ENCODE results near the gene SLC6A18.

Gene SLC6A18

GRCh38 chr5:1225081-1225480 lies at the start of gene SLC6A18:
SLC6A18 (plus strand) TSS chr5:1225381; CDS start chr5:1225478, 97 bp downstream.
- FAIRE-seq: no peak
- no peak for DNase-seq (ENCODE audit: insufficient read length, low spot score)

- DNase-seq (ENCODE audit: insufficient read length, low spot score) (no peak), FAIRE-seq (no peak)
Observed at GRCh38 chr5:1175801-1176472, 49.2 kb upstream of the SLC6A18 start.

- DNase-seq (ENCODE audit: insufficient read length, low spot score) (no peak), FAIRE-seq (no peak)
Observed at GRCh38 chr5:1176473-1177391, 48.4 kb upstream of the SLC6A18 start.

GRCh38 chr5:1177826-1178528 lies 47.2 kb upstream of the SLC6A18 start:
- DNase-seq (ENCODE audit: insufficient read length, low spot score) (no peak), FAIRE-seq (no peak)

- FAIRE-seq (no peak), DNase-seq (ENCODE audit: insufficient read length, low spot score) (no peak)
Observed at GRCh38 chr5:1178529-1179382, 46.4 kb upstream of the SLC6A18 start.

- DNase-seq (ENCODE audit: insufficient read length, low spot score) (no peak), FAIRE-seq (no peak)
Observed at GRCh38 chr5:1179383-1179715, 45.8 kb upstream of the SLC6A18 start.

- DNase-seq (ENCODE audit: insufficient read length, low spot score): no peak
Observed at GRCh38 chr5:1180096-1180495, 45.1 kb upstream of the SLC6A18 start.

GRCh38 chr5:1180841-1181271 lies 44.3 kb upstream of the SLC6A18 start:
- FAIRE-seq: no peak

More at GRCh38 chr5:1180096-1180495, 45.1 kb upstream of the SLC6A18 start:
- FAIRE-seq: no peak

GRCh38 chr5:1181451-1182359 lies 43.5 kb upstream of the SLC6A18 start:
- DNase-seq (ENCODE audit: insufficient read length, low spot score) (no peak), FAIRE-seq (no peak)

More at GRCh38 chr5:1180841-1181271, 44.3 kb upstream of the SLC6A18 start:
- DNase-seq (ENCODE audit: insufficient read length, low spot score): no peak

GRCh38 chr5:1182360-1182632 lies 42.9 kb upstream of the SLC6A18 start:
- DNase-seq (ENCODE audit: insufficient read length, low spot score) (no peak), FAIRE-seq (no peak)

GRCh38 chr5:1182633-1183423 lies 42.4 kb upstream of the SLC6A18 start:
- DNase-seq (ENCODE audit: insufficient read length, low spot score): no peak

GRCh38 chr5:1183424-1184162 lies 41.6 kb upstream of the SLC6A18 start:
- no peak for FAIRE-seq
- DNase-seq (ENCODE audit: insufficient read length, low spot score): no peak

More at GRCh38 chr5:1182633-1183423, 42.4 kb upstream of the SLC6A18 start:
- no peak for FAIRE-seq

- DNase-seq (ENCODE audit: insufficient read length, low spot score): no peak
- FAIRE-seq: no peak
Observed at GRCh38 chr5:1184163-1184470, 41.1 kb upstream of the SLC6A18 start.

- no peak for DNase-seq (ENCODE audit: insufficient read length, low spot score)
- FAIRE-seq: no peak
Observed at GRCh38 chr5:1184481-1184880, 40.7 kb upstream of the SLC6A18 start.

- FAIRE-seq: no peak
Observed at GRCh38 chr5:1185038-1185627, 40.0 kb upstream of the SLC6A18 start.

GRCh38 chr5:1185629-1186350 lies 39.4 kb upstream of the SLC6A18 start:
- FAIRE-seq: no peak
- no peak for DNase-seq (ENCODE audit: insufficient read length, low spot score)

More at GRCh38 chr5:1185038-1185627, 40.0 kb upstream of the SLC6A18 start:
- DNase-seq (ENCODE audit: insufficient read length, low spot score): no peak
